HEK293 (cell line): ENCODE results near the gene SCRN3.
"Not testable (repeated sequence)": the region's sequence is repeated elsewhere in the genome, so short reads cannot be mapped to it uniquely, and the experiment has no call there.

Source experiments
- CTCF ChIA-PET: fragments of 350-600 bp; formaldehyde crosslinking; extraction: SDS; loops from one replicate; lab custom pipeline; 2021; ENCODE audit warnings: antibody characterized with exemption; lab: Yijun Ruan, JAX
- POLR2A ChIA-PET: fragments of 300-600 bp; formaldehyde crosslinking; extraction: SDS; loops from one replicate; lab custom pipeline; 2020; ENCODE audit warnings: antibody characterized with exemption, inconsistent platforms; lab: Yijun Ruan, JAX
- H3K27ac ChIP-seq: fragments of 200-500 bp; sonication (Bioruptor generic); 2 replicates; pipeline ENCODE4 v1.5.1; 2014; ENCODE audit warnings: low read depth, low read length, control low read depth, inconsistent platforms; ENCODE audit errors: extremely low read depth
- H3K36me3 ChIP-seq, 2 experiments: fragments of 200-500 bp in 1 of 2; sonication (Bioruptor generic) in 1 of 2; 1 replicate in 1 of 2; 2 replicates in 1 of 2; pipeline ENCODE4 v1.5.1; 2014 to 2017; ENCODE audit warnings: inconsistent platforms in 2 of 2, low read length in 2 of 2; ENCODE audit not compliant: control insufficient read depth in 2 of 2, insufficient read depth in 1 of 2
- H3K4me1 ChIP-seq: fragments of 200-500 bp; sonication (Bioruptor generic); 2 replicates; pipeline ENCODE4 v1.5.1; 2014; ENCODE audit warnings: mild to moderate bottlenecking, low read length, inconsistent platforms; ENCODE audit not compliant: control insufficient read depth, insufficient read depth
- H3K4me3 ChIP-seq: 2 replicates; pipeline ENCODE4 v1.5.1; 2011; ENCODE audit warnings: low read depth, mild to moderate bottlenecking, control low read depth, low read length, moderate library complexity
- H3K9me3 ChIP-seq: fragments of 200-500 bp; sonication (Bioruptor generic); 2 replicates; pipeline ENCODE4 v1.5.1; 2014; ENCODE audit warnings: low read depth, low read length, inconsistent platforms; ENCODE audit not compliant: control insufficient read depth, insufficient read depth
- BCL11A ChIP-seq: fragments of 450-650 bp; formaldehyde crosslinking; IDR thresholded peaks from 2 replicates; pipeline ENCODE4 v1.5.1; 2016; ENCODE audit warnings: low read depth, missing biosample characterization, missing genetic modification characterization
- IKZF3 ChIP-seq: fragments of 450-650 bp; IDR thresholded peaks from 2 replicates; pipeline ENCODE4 v1.5.0; 2018; ENCODE audit warnings: missing biosample characterization, mild to moderate bottlenecking, missing genetic modification characterization, moderate library complexity
- SETDB1 ChIP-seq: IDR thresholded peaks from one replicate; pipeline ENCODE4 v1.6.1; 2017; ENCODE audit warnings: mild to moderate bottlenecking, low read length, moderate library complexity, mixed read lengths; ENCODE audit not compliant: insufficient read length
- SP2 ChIP-seq: fragments of 450-650 bp; formaldehyde crosslinking; IDR thresholded peaks from 2 replicates; pipeline ENCODE4 v1.5.1; 2016; ENCODE audit warnings: missing biosample characterization, missing genetic modification characterization
- ZBTB21 ChIP-seq: fragments of 450-650 bp; formaldehyde crosslinking; IDR thresholded peaks from 2 replicates; pipeline ENCODE4 v1.5.1; 2017; ENCODE audit warnings: missing biosample characterization, missing genetic modification characterization
- ZBTB26 ChIP-seq: fragments of 450-650 bp; formaldehyde crosslinking; optimal IDR thresholded peaks from 2 replicates; pipeline ENCODE3; 2016; ENCODE audit warnings: missing biosample characterization, mild to moderate bottlenecking, missing genetic modification characterization
- ZBTB48 ChIP-seq: fragments of 450-650 bp; formaldehyde crosslinking; IDR thresholded peaks from 2 replicates; pipeline ENCODE4 v1.5.1; 2016; ENCODE audit warnings: missing biosample characterization, missing genetic modification characterization
- ZBTB49 ChIP-seq: fragments of 450-650 bp; formaldehyde crosslinking; IDR thresholded peaks from 2 replicates; pipeline ENCODE4 v1.5.1; 2016; ENCODE audit warnings: missing biosample characterization, missing genetic modification characterization, low read depth
- ZIC2 ChIP-seq: fragments of 450-650 bp; formaldehyde crosslinking; IDR thresholded peaks from 2 replicates; pipeline ENCODE4 v1.5.1; 2016; ENCODE audit warnings: missing biosample characterization, missing genetic modification characterization
- ZNF423 ChIP-seq: fragments of 450-650 bp; formaldehyde crosslinking; IDR thresholded peaks from 2 replicates; pipeline ENCODE4 v1.5.1; 2016; ENCODE audit warnings: missing biosample characterization, missing genetic modification characterization
- ZNF501 ChIP-seq: fragments of 450-650 bp; formaldehyde crosslinking; IDR thresholded peaks from 2 replicates; pipeline ENCODE4 v1.5.1; 2016; ENCODE audit warnings: missing biosample characterization, missing genetic modification characterization
- ZNF548 ChIP-seq: fragments of 450-650 bp; formaldehyde crosslinking; IDR thresholded peaks from 2 replicates; pipeline ENCODE4 v1.5.1; 2016; ENCODE audit warnings: missing biosample characterization, missing genetic modification characterization
- ZNF561 ChIP-seq: fragments of 450-650 bp; IDR thresholded peaks from 2 replicates; pipeline ENCODE4 v1.5.1; 2018; ENCODE audit warnings: missing biosample characterization, missing genetic modification characterization, borderline replicate concordance
- ZNF596 ChIP-seq: fragments of 450-650 bp; IDR thresholded peaks from 2 replicates; pipeline ENCODE4 v1.5.0; 2018; ENCODE audit warnings: missing biosample characterization, mild to moderate bottlenecking, missing genetic modification characterization, moderate library complexity
- ZNF626 ChIP-seq: fragments of 450-650 bp; sonication (Bioruptor Pico); formaldehyde crosslinking; IDR thresholded peaks from 2 replicates; pipeline ENCODE4 v1.5.1; 2018; ENCODE audit warnings: missing biosample characterization, missing genetic modification characterization, inconsistent platforms
- ZNF670 ChIP-seq: fragments of 450-650 bp; formaldehyde crosslinking; IDR thresholded peaks from 2 replicates; pipeline ENCODE4 v1.5.1; 2016; ENCODE audit warnings: missing biosample characterization, missing genetic modification characterization, low read depth
- ZNF692 ChIP-seq: fragments of 450-650 bp; formaldehyde crosslinking; IDR thresholded peaks from 2 replicates; pipeline ENCODE4 v1.5.1; 2016; ENCODE audit warnings: missing biosample characterization, missing genetic modification characterization
- ZSCAN4 ChIP-seq: fragments of 450-650 bp; formaldehyde crosslinking; IDR thresholded peaks from 2 replicates; pipeline ENCODE4 v1.5.1; 2017; ENCODE audit warnings: missing biosample characterization, missing genetic modification characterization
- TF ChIP-seq, protein P1 (sequence below): fragments of 450-650 bp; formaldehyde crosslinking; IDR thresholded peaks from 2 replicates; pipeline ENCODE4 v1.5.1; 2016; ENCODE audit warnings: missing biosample characterization, missing genetic modification characterization

SCRN3 gene

DNA sequence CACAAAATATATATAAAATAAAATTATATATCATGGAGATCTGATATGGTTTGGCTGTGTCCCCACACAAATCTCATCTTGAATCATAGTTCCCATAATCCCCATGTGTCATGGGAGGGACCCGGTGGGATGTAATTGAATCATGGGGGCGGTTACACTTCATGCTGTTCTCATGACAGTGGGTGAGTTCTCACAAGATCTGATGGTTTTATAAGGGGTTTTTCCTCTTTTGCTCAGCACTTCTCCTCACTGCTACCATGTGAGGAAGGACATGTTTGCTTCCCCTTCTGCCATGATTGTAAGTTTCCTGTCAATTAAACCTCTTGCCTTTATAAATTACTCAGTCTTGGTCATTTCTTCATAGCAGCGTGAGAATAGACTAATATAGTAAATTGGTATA is 6.8 kb upstream of the SCRN3 start:
- POLR2A ChIA-PET, result not testable (repeated sequence)

DNA sequence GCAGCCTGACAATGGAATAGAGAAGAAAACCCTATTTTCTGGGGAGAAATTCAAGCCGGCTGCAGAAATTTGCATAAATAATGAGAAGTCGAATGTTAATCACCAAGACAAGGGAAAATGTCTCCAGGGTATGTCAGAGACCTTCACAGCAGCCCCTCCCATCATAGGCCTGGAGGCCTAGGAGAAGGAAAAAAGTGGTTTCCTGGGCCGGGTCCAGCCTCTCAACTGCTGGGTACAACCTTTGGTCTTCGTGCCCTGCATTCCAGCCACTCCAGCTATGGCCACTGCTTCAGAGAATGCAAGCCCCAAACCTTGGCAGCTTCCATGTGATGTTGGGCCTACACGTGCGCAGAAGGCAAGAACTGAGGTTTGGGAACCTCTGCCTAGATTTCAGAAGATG is 6.0 kb upstream of the SCRN3 start:
- H3K9me3 ChIP-seq, result no peaks in the 10 kb centered on the region
- ChIA-PET CTCF (no interaction called here), POLR2A (no interaction called here)
- no peak overlapping the region for H3K4me3 ChIP-seq
- no peak for TF ChIP-seq ZBTB48 (tag by site-specific recombination)
- no peak for TF ChIP-seq ZBTB21 (tag by site-specific recombination)
- no peak for TF ChIP-seq SETDB1
- TF ChIP-seq ZNF626 (tag by site-specific recombination), result no peak
- no peak for TF ChIP-seq BCL11A (tag by site-specific recombination)
- no peak for TF ChIP-seq ZNF501 (tag by site-specific recombination)
- no peak for TF ChIP-seq ZNF692 (tag by site-specific recombination)
- H3K36me3 ChIP-seq, result peaks cover 27 to 51% of the 10 kb centered on the region in 2 experiments
- H3K4me1 ChIP-seq, result no peaks in the 10 kb centered on the region
- H3K27ac ChIP-seq, result no peak overlapping the region

More for the DNA sequence above, 6.8 kb upstream of the SCRN3 start:
- CTCF ChIA-PET, H3K27ac ChIP-seq, H3K9me3 ChIP-seq, H3K4me3 ChIP-seq, H3K4me1 ChIP-seq: not testable (repeated sequence)
- H3K36me3 ChIP-seq, result peaks cover 29 to 56% of the 10 kb centered on the region in 2 experiments

DNA sequence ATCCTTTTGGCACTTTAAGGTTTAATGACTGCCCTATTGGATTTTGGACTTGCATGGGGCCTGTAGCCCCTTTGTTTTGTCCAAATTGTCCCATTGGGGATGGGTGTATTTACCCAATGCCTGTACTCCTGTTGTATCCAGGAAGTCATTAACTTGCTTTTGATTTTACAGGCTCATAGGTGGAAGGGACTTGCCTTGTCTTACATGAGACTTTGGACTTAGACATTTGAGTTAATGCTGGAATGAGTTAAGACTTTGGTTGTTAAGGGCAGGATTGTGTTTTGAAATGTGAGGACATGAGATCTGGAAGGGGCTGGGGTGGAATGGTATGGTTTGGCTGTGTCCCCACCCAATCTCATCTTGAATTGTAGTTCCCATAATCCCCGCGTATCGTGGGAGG is 5.2 kb upstream of the SCRN3 start:
- CTCF ChIA-PET, H3K27ac ChIP-seq, H3K4me3 ChIP-seq, H3K9me3 ChIP-seq, POLR2A ChIA-PET, H3K4me1 ChIP-seq: not testable (repeated sequence)
- peaks cover 23 to 46% of the 10 kb centered on the region in 2 experiments for H3K36me3 ChIP-seq

GRCh38 chr2:174392706-174393105 is 2.8 kb upstream of the SCRN3 start:
- Histone ChIP-seq H3K4me3 (no peak overlapping the region), H3K4me1 (no peaks in the 10 kb centered on the region), H3K9me3 (no peaks in the 10 kb centered on the region), H3K36me3 (peaks cover 0 to 29% of the 10 kb centered on the region in 2 experiments; a peak in 2 of 3 replicates), H3K27ac (no peak overlapping the region)
- CTCF ChIA-PET, result interaction anchor here (0.6 to 0.7 kb wide), 2 partner anchors 69 to 291 kb away, joined by 3 to 4 read pairs; no protein-coding TSS in a partner anchor
- POLR2A ChIA-PET, result no interaction called here
- TF ChIP-seq ZNF561 (tag by site-specific recombination) (no peak), ZIC2 (tag by site-specific recombination) (no peak), ZBTB49 (tag by site-specific recombination) (no peak), ZSCAN4 (tag by site-specific recombination) (no peak), ZNF670 (tag by site-specific recombination) (no peak), ZNF548 (tag by site-specific recombination) (no peak), SETDB1 (no peak), SP2 (no peak), ZBTB26 (tag by site-specific recombination) (no peak), ZNF423 (no peak), IKZF3 (tag by site-specific recombination) (no peak), ZNF596 (no peak)
- TF ChIP-seq, protein P1, sequence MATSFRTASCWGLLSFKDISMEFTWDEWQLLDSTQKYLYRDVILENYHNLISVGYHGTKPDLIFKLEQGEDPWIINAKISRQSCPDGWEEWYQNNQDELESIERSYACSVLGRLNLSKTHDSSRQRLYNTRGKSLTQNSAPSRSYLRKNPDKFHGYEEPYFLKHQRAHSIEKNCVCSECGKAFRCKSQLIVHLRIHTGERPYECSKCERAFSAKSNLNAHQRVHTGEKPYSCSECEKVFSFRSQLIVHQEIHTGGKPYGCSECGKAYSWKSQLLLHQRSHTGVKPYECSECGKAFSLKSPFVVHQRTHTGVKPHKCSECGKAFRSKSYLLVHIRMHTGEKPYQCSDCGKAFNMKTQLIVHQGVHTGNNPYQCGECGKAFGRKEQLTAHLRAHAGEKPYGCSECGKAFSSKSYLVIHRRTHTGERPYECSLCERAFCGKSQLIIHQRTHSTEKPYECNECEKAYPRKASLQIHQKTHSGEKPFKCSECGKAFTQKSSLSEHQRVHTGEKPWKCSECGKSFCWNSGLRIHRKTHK (tag by site-specific recombination), result no peak
